GM18508 (cell line): Measurements from ENCODE around the gene OR2V1.
"Not testable (repeated sequence)": the region's sequence is repeated elsewhere in the genome, so short reads cannot be mapped to it uniquely, and the experiment has no call there.

Experiments used
- ATAC-seq: cut with Tn5 transposase; IDR thresholded peaks from one replicate; pipeline ENCODE4 v1.9.1; 2021; ENCODE audit warnings: moderate number of reproducible peaks; ENCODE audit not compliant: insufficient read depth, unreplicated experiment

The OR2V1 gene, protein sequence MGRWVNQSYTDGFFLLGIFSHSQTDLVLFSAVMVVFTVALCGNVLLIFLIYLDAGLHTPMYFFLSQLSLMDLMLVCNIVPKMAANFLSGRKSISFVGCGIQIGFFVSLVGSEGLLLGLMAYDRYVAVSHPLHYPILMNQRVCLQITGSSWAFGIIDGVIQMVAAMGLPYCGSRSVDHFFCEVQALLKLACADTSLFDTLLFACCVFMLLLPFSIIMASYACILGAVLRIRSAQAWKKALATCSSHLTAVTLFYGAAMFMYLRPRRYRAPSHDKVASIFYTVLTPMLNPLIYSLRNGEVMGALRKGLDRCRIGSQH

DNA sequence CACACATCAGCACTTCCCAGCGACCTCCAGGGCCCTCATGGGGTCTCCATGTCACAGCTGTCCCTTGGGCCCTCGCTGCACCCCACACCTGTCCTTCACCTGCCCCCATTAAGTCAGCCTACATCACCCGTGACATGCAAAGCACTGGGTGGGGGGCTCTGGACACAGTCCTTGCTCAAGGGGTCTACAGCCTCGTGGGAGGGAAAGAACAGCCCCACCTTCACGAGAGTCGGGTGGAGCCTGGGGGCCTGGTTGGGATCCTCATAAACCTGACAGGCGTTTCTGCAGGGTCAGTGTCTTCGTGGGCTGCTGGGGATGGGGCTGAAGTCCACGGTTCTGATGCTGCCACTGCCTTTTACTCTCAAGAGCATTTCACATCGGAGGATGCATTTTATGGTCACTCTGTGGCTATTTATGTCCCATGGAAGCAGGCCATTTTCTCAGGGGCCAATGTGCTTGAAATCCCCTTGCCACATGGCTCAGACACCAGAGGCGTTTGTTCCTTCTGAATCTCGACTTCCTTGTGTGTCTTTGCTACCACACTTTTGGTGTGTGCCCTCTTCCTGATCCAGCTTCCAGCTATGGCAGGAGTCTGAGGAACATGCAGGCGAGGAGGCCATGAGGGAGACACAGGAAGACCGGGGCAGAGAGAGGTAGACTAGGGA is at the start of gene OR2V1:
Gene OR2V1, minus strand, starts transcription at position 338 of the 665 bp plus-strand sequence. CDS start 5,865 bp downstream, outside the sequence.
- ATAC-seq: no peak

DNA sequence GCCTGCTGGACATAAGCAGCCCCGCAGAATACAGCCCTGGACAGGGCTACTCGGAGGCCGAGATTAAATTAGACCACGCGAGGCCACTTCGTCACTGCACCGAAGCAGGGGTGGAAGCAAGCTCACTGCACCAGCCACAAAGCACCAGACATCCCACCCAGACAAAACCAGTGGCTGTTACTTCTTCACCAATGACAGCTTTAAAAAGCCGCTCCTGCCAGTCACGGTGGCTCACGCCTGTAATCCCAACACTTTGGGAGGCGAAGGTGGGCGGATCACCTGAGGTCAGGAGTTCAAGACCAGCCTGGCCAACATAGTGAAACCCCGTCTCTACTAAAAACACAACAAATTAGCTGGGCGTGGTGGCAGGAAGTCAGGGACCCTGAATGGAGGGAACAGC is 46.6 kb upstream of the OR2V1 start:
- ATAC-seq: not testable (repeated sequence)

DNA sequence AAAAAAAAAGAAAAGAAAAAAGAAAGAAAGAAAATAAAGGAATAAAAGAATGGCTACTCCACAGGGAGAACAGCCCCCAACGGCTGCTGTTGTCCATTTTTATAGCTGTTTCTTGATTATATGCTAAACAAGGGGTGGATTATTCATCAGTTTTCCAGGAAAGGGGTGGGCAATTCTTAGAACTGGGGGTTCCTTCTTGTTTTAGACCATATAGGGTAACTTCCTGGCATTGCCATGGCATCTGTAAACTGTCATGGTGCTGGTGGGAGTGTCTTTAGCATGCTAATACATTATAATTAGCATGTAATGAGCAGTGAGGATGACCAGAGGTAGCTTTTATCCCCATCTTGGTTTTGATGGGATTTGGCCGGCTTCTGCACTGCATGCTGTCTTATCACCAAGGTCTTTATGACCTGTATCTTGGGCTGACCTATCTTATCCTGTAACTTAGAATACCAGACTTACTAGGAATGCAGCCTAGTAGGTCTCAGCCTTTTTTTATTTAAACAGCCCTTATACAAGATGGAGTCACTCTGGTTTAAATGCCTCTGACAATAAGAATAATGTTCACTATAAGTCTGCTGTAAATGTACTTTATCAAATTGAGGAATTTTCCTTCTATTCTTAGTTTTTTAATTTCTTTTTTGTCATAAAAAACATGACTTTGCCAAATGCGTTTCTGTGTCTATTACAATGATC is 45.4 kb upstream of the OR2V1 start:
- no peak for ATAC-seq

DNA sequence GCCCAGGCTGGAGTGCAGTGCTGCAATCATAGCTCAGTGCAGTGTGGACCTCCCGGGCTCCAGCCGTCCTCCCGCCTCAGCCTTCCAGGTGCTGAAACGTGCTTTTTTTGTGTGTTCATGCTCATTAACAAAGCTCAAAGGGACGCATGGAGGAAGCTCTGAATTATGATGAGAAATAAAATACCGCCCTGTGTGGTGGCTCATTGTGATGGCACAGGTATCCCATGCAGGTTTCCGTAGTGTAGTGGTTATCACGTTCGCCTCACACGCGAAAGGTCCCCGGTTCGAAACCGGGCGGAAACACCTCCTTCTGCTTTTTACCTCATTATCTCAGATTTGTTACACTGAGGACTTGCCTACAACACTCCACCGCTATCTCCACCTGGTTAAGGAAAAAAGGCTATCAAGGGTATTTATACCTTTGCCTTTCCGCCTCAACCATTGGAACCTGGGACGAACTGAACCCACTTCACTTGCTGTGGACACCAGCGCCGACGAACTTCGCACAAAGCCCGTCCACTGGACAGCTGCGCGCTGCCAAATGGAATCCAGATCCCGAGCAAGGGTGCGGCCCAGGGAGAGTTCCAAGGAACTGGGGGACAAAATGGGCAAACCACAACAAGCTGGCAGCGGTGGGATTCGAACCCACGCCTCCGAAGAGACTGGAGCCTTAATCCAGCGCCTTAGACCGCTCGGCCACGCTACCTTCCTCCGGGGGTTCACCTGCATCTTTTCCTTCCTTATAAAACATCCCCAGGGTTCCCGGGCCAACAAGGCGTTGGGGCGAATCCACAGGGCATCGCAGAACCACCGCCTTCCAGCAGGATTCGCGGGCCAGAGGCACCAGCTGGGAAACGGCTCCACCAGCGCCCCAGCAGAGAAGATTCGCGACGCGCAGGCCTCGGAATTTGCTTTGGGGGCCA is 42.7 kb upstream of the OR2V1 start:
- ATAC-seq: no peak

DNA sequence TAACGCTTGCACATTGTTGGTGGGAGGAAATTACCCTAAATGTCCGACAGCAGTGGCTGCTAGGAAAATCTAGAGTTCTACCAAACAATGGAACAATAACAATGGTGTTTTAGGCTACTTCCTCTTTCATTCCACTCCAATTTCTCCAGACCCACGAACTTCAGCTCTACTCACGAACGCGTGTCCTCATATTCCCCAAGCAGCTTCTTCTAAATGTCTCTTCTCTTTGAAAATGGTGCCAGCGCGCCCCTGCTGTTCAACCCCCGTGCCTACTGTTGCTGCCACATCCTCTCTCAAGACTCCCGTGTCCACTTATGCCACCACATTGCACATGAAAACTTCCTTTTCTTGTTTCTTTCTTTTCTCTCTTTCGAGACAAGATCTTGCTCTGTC is 42.1 kb upstream of the OR2V1 start:
- ATAC-seq: no peak

DNA sequence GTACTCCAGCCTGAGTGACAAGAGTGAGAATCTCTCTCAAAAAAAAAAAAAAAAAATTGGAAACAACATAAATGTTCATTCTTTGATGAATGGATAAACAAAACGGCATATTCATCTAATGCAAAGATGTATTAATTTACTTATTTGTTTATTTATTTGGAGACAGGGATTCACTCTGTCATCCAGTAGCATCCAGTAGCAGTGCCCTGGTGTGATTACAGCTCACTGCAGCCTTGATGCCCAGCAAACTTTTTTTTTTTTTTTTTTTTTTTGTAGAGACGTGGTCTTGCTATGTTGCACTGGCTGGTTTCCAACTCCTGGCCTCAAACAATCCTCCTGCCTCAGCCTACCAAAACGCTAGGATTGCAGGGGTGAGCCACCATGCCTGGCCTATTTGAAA is 40.8 kb upstream of the OR2V1 start:
- ATAC-seq: no peak

DNA sequence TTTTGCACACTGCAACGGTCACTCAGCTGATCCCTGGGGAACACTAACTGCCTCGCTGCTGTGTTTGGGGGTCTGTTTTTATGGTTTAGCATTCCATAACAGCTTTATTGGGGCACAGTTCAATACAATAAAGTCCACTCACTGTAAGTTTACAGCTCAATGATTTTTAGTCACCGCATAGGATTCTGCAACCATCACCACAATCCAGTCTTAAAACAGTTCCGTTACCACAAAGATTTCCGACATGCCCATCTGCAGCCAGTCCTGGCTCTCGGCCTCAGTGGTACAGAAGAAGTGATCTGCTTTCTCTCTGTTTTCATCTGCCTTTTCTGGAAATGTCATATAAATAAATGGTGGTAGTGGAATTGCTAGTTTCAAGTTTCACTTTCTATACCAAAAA is 40.0 kb upstream of the OR2V1 start:
- ATAC-seq: no peak

DNA sequence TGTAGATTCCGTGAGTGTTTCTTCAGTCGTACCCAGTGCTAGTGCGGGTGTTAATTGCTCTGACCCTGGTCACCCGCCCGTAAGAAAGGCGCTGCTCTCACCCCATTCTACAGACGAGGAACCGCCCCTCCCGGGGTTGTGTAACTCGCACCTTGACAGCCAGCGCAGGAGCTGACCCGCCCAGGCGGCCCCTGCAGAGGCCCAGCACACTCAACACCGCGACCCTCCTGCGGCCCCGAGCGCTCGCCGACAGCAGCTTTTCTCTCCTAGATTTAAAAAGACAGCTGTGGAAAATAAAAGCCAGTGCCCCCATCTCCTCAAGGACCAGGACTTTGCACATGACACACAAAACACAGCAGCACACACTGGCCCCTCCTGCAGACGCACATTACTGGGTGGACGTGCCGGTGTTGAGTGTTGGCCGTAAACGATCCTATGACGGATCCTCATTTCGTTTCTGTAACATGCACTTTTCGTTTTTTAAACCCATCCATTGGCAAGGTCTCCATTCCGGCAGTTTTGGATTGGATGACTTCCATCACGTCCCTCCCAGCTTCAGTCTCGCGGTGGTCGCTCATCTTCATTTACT is 39.4 kb upstream of the OR2V1 start:
- no peak for ATAC-seq

DNA sequence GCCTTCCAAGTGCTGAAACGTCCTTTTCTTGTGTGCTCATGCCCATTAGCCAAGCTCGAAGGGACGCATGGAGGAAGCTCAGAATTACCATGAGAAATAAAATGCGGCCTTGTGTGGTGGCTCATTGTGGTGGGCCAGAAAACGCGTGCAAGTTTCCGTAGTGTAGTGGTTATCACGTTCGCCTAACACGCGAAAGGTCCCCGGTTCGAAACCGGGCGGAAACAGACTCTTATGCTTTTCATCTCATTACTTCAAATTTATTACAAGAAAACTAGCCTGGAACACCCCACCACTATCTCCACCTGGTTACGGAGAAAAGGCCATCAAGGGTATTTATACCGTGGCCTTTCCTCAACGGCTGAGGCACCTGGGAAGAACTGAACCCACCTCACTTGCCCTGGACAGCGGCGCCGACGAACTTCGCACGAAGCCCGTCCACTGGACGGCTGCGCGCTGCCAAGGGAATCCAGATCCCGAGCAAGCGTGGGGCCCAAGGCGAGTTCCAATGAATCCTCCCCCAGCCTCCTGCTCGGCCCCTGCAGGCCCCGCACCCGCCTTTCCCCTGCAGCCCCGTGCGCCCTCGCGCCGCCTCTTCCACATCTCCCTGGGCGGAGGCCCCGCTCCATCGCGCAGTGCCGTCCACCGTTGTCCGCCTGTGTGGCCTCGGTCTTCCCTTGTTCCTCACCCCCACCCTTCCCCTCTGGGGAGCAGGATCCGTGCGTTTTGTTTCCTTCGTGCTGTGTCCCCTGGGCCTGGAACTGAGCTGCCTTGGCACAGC is 38.7 kb upstream of the OR2V1 start:
- not testable (repeated sequence) for ATAC-seq

DNA sequence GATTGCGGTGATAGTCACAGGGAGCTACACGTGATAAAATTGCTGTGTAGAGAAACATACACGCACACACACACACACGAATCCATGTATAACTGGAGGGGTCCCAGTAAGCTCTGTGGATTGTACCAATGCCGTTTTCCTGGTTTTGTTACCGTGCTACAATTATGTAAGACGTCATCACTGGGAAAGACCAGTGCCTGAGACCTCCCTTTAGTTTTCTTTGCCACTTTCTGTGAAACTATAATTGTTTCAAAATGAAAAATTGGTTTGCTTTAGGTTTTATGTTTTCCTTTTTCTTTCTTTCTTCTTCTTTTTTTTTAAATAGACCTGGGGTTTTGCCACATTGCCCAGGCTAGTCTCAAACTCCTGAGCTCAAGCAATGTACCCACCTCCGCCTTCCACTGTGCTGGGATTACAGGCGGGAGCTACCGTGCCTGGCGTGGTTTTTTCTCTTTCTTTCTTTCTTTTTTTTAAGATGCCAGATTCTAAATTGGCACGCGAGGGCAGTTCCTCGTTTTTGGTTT is 37.7 kb upstream of the OR2V1 start:
- ATAC-seq: no peak

DNA sequence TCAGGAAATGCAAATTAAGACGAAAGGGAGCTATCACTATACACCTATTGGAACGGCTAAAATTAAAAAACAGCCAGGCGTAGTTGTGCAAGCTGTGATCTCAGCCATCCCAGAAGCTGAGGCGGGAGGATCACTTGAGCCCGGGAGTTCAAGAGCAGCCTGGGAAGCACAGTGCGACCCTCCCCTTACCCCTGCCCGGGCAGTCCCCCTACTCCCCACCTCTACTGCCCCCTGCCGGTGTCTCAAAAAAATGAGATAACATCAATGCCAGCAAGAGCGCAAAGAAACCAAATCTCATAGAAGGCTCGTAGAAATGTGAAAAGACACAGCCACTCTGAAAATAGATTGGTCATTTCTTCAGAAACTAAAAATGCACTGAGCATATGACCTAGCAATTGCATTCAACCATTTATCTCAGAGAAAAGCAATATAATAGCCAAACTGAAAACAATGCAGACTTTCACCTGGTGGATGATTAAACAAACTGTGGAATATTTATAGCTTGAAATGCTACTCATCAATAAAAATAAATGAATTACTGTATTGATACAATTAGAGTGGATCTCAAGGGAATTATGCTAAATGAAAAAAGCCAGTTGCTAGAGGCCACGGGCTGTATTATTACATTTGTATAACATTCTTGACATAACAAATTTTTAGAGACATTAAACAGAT is 37.0 kb upstream of the OR2V1 start:
- ATAC-seq: no peak

DNA sequence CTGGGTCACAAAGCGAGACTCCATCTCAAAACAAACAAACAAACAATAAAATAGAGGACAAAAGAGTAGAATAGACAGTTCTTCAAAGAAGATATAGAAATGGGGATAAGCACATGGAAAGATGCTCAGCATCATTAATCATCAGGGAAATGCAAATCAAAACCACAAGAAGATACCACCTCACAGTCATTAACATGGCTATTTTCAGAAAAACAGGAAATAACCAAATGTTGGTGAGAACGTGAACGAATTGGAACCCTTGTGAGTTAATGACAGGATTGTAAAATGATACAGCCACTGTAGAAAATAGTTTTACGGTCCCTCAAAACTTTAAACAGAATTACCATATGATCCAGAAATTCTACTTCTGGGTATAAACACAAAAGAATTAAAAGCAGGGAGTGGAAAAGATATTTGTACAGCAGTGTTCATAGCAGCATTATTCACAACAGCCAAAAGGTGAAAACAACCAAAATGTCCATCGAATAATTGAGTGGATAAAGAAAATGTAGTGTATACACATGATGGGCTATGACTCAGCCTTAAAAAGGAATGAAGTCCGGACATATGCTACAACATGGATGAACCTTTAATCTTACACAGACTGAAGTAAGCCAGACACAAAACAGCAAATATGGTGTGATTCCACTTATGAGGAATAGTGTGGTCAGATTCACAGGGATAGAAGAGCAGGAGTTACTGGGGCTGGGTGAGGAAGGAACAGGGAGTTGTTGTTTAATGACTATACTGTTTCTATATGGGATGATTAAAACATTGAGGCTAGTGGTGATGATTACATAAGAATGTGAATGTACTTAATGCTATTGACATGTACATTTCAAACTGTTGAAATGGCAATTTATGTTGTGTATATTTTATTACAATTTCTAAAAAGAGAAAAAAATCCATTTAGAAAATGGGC is 36.1 kb upstream of the OR2V1 start:
- ATAC-seq: no peak

DNA sequence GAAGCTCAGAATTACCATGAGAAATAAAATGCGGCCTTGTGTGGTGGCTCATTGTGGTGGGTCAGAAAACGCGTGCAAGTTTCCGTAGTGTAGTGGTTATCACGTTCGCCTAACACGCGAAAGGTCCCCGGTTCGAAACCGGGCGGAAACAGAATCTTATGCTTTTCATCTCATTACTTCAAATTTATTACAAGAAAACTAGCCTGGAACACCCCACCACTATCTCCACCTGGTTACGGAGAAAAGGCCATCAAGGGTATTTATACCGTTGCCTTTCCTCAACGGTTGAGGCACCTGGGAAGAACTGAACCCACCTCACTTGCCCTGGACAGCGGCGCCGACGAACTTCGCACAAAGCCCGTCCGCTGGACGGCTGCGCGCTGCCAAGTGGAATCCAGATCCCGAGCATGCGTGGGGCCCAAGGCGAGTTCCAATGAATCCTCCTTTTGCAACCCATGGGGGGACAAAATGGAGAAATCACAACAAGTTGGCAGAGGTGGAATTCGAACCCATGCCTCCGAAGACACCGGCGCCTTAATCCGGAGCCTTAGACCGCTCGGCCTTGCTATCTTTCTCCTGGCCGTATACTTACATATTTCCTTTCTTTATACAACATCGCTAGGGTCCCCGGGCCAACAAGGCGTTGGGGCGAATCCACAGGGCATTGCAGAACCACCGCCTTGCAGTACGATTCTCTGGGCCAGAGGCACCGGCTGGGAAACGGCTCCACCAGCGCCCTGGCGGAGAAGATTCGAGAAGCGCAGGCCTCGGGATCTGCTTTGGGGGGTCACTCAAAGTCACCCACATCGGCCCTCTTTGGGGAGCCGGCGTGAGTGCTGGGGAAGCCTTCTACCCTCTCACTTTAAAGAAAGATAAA is 33.3 kb upstream of the OR2V1 start:
- ATAC-seq: no peak

DNA sequence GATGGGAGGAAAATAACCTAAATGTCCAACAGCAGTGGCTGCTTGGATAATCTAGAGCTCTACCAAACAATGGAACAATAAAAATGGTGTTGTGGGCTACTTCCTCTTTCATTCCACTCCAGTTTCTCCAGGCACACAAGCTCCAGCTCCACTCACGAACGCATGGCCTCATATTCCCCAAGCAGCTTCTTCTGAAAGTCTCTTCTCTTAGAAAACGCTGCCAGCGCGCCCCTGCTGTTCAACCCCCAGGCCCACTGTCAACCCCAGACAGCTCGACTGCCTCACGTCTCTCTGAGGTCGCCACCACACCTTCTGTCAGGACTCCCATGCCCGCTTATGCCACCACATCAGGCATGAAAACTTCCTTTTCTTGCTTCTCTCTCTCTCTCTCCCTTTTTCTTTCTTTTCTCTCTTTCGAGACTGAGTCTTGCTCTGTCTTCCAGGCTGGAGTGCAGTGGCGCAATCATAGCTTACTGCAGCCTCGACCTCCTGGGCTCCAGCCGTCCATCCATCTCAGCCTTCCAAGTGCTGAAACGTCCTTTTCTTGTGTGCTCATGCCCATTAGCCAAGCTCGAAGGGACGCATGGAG is 32.6 kb upstream of the OR2V1 start:
- no peak for ATAC-seq

DNA sequence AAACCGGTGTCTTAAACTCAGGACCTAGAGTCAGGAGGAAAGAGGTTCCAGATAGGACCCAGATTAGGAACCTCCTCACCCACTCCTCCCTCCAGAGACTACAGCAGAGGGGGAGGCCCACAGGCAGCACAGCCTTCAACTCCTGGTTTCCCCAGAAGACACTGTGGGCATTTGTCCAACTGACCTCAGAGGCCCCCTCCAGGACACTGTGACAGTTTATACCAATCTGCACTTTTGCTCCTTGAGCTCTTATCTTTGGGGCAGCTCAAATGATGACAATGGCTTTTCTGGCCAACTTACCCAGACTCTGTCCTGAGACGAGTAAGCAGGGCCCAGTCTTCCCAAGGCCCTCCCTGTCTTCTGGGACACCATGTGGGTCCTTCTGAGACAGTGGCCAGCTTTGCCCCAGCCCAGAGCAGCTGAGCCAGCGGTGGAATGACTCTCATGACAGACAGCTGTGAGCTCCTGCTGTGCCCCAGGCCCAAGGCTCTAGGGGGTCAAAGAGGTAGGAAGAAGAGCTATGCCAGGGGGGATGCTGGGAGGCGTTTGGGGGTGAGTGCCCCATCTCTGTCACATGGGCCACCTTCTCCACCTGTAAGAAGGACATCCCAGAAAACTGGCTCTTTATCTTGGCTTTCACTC is 30.7 kb upstream of the OR2V1 start:
- ATAC-seq: no peak
